ENCODE results near the gene LUZP4.

The LUZP4 gene

DNA sequence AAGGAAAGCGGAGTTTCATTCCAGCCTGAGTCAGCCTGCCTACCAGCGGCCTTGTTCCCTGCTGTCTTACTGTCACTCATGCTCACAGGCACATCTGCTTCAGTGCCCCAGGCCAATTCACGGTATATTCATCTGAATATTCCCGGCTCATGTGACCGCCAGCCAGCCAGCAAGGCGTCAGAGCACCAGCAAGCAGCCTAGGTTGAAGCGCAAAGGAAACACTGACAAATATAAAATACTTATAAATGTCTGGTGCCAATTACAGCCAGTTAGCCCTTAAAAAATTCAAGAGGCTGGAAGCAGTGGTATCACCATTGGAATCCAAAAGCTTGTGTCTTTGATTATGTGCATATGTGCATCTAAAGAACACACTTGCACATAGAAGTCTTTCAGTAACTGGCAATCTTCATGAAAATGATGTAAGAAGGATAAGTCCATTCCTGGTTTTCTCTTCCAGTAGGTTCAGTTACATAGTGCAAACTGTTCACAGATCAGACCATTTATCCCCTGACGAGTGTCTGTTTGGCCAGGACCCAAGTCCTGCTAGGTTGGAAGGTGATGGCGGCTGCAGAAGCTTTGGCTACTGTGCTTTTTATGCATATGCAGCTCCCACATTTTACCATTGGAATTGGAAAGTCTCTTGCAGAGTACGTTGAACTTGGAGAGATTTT lies 61.3 kb downstream of the LUZP4 start:
- TF ChIP-seq FOXP2 (optimal IDR thresholded peaks at IDR 0.05; ENCODE audit: borderline replicate concordance, extremely low read depth, extremely low read length, insufficient read depth), result peak; percentile 55
- TF ChIP-seq REST (IDR thresholded peaks at IDR 0.05; ENCODE audit: insufficient read depth in 1 of 2, low read depth in 2 of 2, low read length in 2 of 2), result no peak
- TF ChIP-seq SIN3A (IDR thresholded peaks at IDR 0.05; ENCODE audit: borderline replicate concordance, insufficient read depth, low read length), result no peak

- TF ChIP-seq POLR2AphosphoS5 (IDR thresholded peaks at IDR 0.05; ENCODE audit: low read depth, low read length) (no peak), SIN3A (IDR thresholded peaks at IDR 0.05; ENCODE audit: borderline replicate concordance, insufficient read depth, low read length) (no peak), TAF1 (IDR thresholded peaks at IDR 0.05; ENCODE audit: borderline replicate concordance, insufficient read depth, low read length) (no peak), FOXP2 (optimal IDR thresholded peaks at IDR 0.05; ENCODE audit: borderline replicate concordance, extremely low read depth, extremely low read length, insufficient read depth) (no peak), REST (IDR thresholded peaks at IDR 0.05; ENCODE audit: insufficient read depth in 1 of 2, low read depth in 2 of 2, low read length in 2 of 2) (no peak)
Measured at GRCh38 chrX:115356369-115356768, 66.9 kb downstream of the LUZP4 start.
